OCI-LY1 (cell line): ENCODE data around the gene FAM111A.

Experiments
- H2AFZ ChIP-seq: fragments of 200-600 bp; sonication (generic), shearing (Covaris generic); 2 replicates; pipeline ENCODE4 v1.6.0; 2014; ENCODE audit warnings: antibody characterized with exemption, mild to moderate bottlenecking, low read length
- H3F3A ChIP-seq: fragments of 200-600 bp; sonication (generic), shearing (Covaris generic); 2 replicates; pipeline ENCODE4 v1.6.0; 2014; ENCODE audit warnings: mild to moderate bottlenecking, antibody characterized with exemption, low read length, moderate library complexity; ENCODE audit not compliant: insufficient read depth
- H3K27ac ChIP-seq: fragments of 200-600 bp; sonication (generic); 2 replicates; pipeline ENCODE4 v1.5.1; 2014; ENCODE audit warnings: low read length, mixed run types, mild to moderate bottlenecking, low read depth; ENCODE audit not compliant: poor library complexity, severe bottlenecking
- H3K27me3 ChIP-seq: fragments of 200-600 bp; sonication (generic); 2 replicates; pipeline ENCODE4 v1.6.0; 2014; ENCODE audit warnings: antibody characterized with exemption, mild to moderate bottlenecking, low read length, moderate library complexity; ENCODE audit not compliant: insufficient read depth
- H3K36me3 ChIP-seq: fragments of 200-600 bp; sonication (generic); 2 replicates; pipeline ENCODE4 v1.6.1; 2014; ENCODE audit warnings: mild to moderate bottlenecking, antibody characterized with exemption, low read length, moderate library complexity, mixed read lengths; ENCODE audit not compliant: insufficient read depth
- H3K4me1 ChIP-seq: fragments of 200-600 bp; sonication (generic); 2 replicates; pipeline ENCODE4 v1.5.1; 2014; ENCODE audit warnings: mild to moderate bottlenecking, low read length, moderate library complexity; ENCODE audit not compliant: insufficient read depth, severe bottlenecking
- H3K4me2 ChIP-seq: fragments of 200-600 bp; sonication (generic), shearing (Covaris generic); 2 replicates; pipeline ENCODE4 v1.6.1; 2014; ENCODE audit warnings: low read length
- H3K4me3 ChIP-seq: fragments of 200-600 bp; sonication (generic); 2 replicates; pipeline ENCODE4 v1.5.1; 2014; ENCODE audit warnings: low read length, low read depth, mild to moderate bottlenecking, mixed read lengths; ENCODE audit not compliant: poor library complexity, severe bottlenecking
- H3K79me2 ChIP-seq: fragments of 200-600 bp; shearing (Covaris generic); 2 replicates; pipeline ENCODE4 v1.6.1; 2016; ENCODE audit warnings: mixed run types, low read length, mixed read lengths; ENCODE audit not compliant: insufficient read depth
- H3K9ac ChIP-seq: fragments of 200-600 bp; sonication (generic), shearing (Covaris generic); 2 replicates; pipeline ENCODE4 v1.6.1; 2014; ENCODE audit warnings: mild to moderate bottlenecking, low read length, mixed read lengths
- H3K9me2 ChIP-seq: fragments of 200-600 bp; sonication (generic), shearing (Covaris generic); 2 replicates; pipeline ENCODE4 v1.6.1; 2014; ENCODE audit warnings: low read depth, mild to moderate bottlenecking, low read length, mixed read lengths
- H3K9me3 ChIP-seq: fragments of 200-600 bp; shearing (Covaris generic); 2 replicates; pipeline ENCODE4 v1.6.1; 2014; ENCODE audit warnings: low read length, mixed read lengths
- H4K20me1 ChIP-seq: fragments of 200-600 bp; sonication (generic), shearing (Covaris generic); 2 replicates; pipeline ENCODE4 v1.6.0; 2016; ENCODE audit warnings: mild to moderate bottlenecking, low read length; ENCODE audit not compliant: insufficient read depth
- EZH2 ChIP-seq: fragments of 200-600 bp; sonication (generic), shearing (Covaris generic); IDR thresholded peaks from 2 replicates; pipeline ENCODE4 v1.8.0; 2017; ENCODE audit warnings: borderline replicate concordance, mixed run types, mild to moderate bottlenecking, antibody characterized with exemption, low read length, moderate library complexity, mixed read lengths
- TF ChIP-seq, protein P1 (sequence below): fragments of 200-600 bp; sonication (generic), shearing (Covaris generic); IDR thresholded peaks from 2 replicates; pipeline ENCODE4 v1.5.1; 2017; ENCODE audit warnings: mild to moderate bottlenecking, antibody characterized with exemption, low read length, moderate library complexity, mixed read lengths

The FAM111A gene

DNA sequence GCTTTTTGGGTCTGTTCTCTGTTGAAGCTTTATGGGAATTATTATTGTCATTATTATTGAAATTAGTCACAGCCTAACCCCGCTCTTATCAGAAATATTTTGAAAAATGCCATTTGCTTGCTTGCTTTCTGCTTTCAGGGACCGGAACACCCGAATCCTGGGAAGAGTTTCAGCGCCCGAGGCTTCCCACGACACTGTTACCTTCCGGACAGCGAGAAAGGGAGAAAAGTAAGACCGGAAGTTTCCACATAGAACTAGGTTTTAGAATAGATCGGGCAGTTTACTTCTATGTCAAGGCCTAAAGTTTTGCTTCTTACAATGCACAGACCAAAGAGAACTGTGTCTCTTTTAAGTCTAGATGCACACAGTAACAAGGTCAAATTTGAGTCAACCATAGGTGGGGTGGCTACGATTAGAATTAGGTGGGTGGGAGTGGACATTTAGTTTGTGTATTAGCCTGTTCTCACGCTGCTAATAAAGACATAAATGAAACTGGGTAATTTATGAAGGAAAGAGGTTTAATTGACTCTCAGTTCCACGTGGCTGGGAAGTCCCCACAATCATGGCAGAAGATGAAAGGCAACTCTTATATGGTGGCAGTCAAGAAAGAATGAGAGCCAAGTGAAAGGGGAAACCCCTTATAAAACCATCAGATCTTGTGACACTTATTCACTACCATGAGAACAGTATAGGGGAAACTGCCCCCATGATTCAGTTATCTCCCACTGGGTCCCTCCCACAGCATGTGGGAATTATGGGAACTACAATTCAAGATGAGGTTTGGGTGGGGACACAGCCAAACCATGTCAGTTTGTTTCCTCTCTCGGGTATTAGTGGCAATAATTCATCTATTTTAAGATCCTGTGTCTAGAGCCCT, 57.1 kb downstream of the FAM111A start:
- no peak overlapping the region for H2AFZ ChIP-seq
- H3K27ac ChIP-seq, result no peak overlapping the region
- H3K27me3 ChIP-seq, result no peaks in the 10 kb centered on the region
- H3K9me3 ChIP-seq, result no peaks in the 10 kb centered on the region
- H3K4me3 ChIP-seq, result no peak overlapping the region
- no peak overlapping the region for H3K9ac ChIP-seq
- H3K9me2 ChIP-seq, result no peaks in the 10 kb centered on the region
- no peaks in the 10 kb centered on the region for H3K79me2 ChIP-seq
- H3F3A ChIP-seq, result no peaks in the 10 kb centered on the region
- TF ChIP-seq EZH2, result no peak
- TF ChIP-seq, protein P1, sequence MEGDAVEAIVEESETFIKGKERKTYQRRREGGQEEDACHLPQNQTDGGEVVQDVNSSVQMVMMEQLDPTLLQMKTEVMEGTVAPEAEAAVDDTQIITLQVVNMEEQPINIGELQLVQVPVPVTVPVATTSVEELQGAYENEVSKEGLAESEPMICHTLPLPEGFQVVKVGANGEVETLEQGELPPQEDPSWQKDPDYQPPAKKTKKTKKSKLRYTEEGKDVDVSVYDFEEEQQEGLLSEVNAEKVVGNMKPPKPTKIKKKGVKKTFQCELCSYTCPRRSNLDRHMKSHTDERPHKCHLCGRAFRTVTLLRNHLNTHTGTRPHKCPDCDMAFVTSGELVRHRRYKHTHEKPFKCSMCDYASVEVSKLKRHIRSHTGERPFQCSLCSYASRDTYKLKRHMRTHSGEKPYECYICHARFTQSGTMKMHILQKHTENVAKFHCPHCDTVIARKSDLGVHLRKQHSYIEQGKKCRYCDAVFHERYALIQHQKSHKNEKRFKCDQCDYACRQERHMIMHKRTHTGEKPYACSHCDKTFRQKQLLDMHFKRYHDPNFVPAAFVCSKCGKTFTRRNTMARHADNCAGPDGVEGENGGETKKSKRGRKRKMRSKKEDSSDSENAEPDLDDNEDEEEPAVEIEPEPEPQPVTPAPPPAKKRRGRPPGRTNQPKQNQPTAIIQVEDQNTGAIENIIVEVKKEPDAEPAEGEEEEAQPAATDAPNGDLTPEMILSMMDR, result no peak
- H3K4me1 ChIP-seq, result peaks cover 15% of the 10 kb centered on the region
- no peaks in the 10 kb centered on the region for H4K20me1 ChIP-seq
- no peak overlapping the region for H3K4me2 ChIP-seq
- H3K36me3 ChIP-seq, result no peaks in the 10 kb centered on the region

DNA sequence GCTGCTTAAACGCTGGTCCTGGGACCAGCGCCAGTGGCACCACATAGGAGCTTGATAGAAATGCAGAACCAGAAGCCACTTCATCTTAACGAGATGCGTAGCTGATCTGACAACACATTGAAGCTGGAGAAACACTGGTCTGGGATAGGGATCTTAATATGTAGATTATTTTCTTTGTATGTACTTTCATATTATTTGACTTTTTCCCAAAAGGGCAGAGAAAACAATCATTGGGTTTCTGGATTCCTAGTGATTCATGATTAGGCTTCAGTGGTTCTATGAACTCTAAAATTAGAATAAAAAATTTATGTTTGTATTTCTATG, 57.7 kb downstream of the FAM111A start:
- Histone ChIP-seq H3K4me1 (peaks cover 15% of the 10 kb centered on the region), H3K9ac (no peak overlapping the region), H3K79me2 (no peaks in the 10 kb centered on the region), H3F3A (no peaks in the 10 kb centered on the region), H2AFZ (no peak overlapping the region), H4K20me1 (no peaks in the 10 kb centered on the region), H3K9me2 (no peaks in the 10 kb centered on the region), H3K27me3 (no peaks in the 10 kb centered on the region), H3K9me3 (no peaks in the 10 kb centered on the region), H3K4me3 (no peak overlapping the region), H3K27ac (no peak overlapping the region), H3K4me2 (no peak overlapping the region), H3K36me3 (no peaks in the 10 kb centered on the region)
- no peak for TF ChIP-seq EZH2
- TF ChIP-seq, protein P1, result no peak

DNA sequence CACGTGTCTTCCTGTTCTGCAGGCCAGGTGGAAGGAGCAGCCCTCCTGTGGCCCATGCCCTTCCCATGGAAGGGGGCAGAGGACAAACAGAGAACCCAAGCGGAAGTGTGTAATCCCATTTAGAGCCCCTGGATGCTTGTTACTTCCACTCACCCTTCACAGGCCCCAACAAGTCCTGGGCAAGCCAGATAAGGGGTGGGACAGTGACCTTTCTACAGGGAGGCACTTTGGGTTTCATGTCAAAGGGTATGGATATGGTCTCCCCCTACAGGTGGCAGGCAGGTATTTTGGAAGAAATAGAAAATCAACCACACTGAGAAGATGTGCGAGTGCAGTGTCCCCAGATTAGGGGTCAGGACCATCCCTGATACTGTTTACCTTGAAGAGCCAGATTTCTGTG, 58.7 kb downstream of the FAM111A start:
- H3K36me3 ChIP-seq, result no peaks in the 10 kb centered on the region
- H3K9ac ChIP-seq, result no peak overlapping the region
- no peaks in the 10 kb centered on the region for H3K27me3 ChIP-seq
- no peaks in the 10 kb centered on the region for H3K79me2 ChIP-seq
- H3K9me3 ChIP-seq, result no peaks in the 10 kb centered on the region
- no peaks in the 10 kb centered on the region for H3F3A ChIP-seq
- no peak for TF ChIP-seq EZH2
- TF ChIP-seq, protein P1, result peak; percentile 57
- H3K4me1 ChIP-seq, result peaks cover 15% of the 10 kb centered on the region
- H3K4me3 ChIP-seq, result no peak overlapping the region
- H3K4me2 ChIP-seq, result no peak overlapping the region
- no peak overlapping the region for H3K27ac ChIP-seq
- no peak overlapping the region for H2AFZ ChIP-seq
- H4K20me1 ChIP-seq, result no peaks in the 10 kb centered on the region
- no peaks in the 10 kb centered on the region for H3K9me2 ChIP-seq
